ENCODE measurements around the gene LHPP.

LHPP gene

DNA sequence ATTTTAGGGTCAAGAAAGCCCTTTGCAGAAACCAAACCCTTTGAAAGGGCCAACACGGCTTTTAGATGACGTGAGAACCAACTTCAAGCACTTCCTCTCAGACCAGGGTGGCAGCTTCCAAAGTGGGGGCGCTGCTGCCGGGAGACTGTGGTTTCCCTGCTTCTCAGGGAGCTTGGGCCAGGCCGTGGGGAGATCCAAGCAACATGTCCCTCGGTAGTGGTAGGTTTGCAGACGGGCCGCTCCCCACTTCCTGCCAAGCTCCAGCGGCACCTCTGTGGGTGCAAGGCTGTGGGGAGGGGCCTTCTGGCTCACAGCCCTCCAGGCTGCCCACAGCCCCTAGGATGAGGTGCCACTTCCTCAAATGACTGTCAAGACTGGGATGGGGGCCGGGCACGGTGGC lies 150.1 kb downstream of the LHPP start:
- DNase-seq = no peak

DNA sequence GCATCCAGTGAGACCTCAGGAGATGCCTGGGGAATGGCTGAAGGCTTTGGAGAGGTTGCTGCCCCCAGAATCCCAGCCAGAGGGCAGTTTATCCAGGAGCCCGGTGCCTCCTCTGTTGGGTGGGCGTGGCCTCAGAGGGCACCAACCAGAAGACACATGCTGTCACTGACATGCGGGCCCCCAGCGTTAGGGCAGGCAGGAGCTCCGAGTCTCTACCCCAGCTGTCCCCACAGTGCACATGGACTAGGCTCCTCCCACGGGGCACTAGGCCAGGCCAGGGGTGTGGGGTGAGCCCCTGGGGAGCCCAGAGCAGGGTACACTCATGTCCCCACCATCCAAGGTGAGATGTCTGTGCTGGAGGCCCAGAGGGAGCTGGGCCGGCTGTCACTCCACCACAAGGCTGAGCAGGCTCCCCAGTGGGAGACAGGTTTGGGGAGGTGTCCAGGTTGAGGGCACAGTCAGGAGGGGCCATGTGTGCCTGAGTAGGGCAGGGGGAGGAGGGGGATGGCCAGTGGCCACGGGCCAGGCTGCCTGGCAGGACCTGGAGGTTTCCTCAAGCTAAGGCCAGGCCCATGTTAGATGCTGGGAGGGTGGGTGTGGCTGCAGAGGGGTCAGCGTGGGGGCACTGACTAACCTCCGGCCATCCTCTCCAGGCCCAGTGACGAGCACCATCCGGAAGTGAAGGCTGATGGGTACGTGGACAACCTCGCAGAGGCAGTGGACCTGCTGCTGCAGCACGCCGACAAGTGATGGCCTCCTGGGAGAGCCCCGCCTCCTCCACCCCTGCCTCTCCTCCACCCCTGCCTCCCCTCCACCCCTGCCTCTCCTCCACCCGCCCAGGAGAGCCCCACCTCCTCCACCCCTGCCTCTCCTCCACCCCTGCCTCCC lies 151.2 kb downstream of the LHPP start:
- DNase-seq = peak; percentile 53

DNA sequence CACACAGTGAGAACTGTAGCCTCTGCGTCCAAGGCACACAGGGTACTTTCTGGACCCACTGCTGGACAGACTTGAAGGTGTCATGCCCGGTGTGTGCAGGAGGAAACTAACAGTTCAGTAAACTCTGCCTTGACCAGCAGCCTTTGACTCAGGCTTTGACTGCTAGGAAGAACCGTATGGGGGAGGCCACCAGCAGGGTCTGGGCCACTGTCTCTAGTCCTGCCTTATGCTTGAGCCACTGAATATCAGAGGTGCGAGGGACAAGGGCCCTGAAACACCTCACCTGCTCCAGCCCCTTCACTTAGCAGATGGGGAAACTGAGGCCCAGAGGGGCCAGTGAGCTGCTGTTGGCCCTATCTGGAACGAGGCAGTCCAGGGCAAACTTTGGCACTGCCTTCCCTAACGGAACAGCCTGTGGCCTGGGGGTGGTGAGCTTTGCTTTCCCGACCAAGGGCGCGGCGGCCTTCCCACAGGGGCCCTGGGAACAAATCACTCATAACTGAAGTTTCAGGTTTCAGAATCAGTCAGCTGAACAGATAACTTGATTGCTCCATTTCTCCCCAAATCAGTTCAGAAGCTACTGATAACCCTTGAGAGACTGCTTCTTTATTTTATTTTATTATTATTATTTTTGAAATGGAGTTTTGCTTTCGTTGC lies 152.5 kb downstream of the LHPP start:
- no peak for DNase-seq

DNA sequence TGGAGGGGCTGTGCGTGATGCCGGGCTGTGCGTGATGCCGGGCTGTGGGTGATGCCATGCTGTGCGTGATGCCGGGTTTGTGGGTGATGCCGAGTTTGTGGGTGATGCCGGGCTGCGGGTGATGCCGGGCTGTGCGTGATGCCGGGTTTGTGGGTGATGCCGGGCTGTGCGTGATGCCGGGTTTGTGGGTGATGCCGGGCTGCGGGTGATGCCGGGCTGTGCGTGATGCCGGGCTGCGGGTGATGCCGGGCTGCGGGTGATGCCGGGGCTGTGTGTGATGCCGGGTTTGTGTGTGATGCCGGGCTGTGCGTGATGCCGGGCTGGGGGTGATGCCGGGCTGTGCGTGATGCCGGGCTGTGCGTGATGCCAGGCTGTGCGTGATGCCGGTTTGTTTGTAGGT lies 153.6 kb downstream of the LHPP start:
- no peak for DNase-seq

DNA sequence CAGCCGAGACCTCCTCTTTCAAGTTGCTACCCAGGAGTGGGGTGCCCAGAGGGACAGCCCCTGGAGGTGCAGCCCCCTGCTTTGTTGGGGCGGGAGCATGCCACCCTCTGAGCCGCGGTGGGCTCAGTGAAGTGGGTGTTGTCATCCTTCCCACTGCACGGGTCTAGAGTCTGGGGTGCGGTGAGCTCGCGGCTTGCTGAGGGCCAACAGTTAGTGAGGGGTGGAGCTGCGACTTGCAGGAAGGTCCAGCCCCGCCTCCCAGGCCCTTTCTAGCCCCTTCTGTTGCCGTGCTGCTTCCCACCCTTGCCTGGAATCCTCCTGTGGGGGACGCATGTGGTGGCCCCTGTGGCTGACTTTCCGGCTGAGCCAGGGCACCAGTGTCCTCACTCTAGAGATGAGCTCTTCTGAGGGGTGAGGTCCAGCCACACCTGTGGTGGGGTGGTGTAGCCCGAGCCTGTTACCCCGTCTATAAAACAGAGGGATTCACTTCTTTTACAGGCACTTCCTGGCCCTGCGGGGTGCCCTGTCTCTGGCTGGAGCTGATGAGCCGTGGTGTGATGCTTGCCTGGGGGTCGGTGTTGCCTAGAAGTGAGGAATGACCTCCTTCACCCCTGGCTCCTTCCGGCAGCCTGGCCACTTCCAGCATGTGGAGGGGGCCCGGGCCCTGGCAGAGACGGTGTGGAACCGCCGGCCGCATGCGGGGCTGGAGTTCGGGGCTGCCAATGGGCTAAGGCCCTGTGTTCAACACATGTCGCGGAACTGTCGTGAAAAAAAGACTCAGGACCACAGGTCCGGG lies 154.6 kb downstream of the LHPP start:
- no peak for DNase-seq

DNA sequence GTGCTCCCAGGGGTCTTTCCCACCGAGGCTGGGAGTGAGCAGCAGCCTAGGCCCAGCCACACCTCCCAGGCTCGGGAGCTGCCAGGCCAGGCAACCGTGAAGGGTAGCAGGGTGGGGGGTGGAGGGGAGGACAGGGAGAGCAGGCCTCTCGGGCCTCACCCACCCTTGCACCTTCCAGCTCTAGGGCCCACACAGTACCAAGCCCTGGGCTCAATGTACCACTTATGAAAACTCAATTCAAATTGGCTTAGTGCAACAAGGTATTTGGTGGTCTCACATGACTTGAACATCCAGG lies 155.2 kb downstream of the LHPP start:
- DNase-seq = no peak

DNA sequence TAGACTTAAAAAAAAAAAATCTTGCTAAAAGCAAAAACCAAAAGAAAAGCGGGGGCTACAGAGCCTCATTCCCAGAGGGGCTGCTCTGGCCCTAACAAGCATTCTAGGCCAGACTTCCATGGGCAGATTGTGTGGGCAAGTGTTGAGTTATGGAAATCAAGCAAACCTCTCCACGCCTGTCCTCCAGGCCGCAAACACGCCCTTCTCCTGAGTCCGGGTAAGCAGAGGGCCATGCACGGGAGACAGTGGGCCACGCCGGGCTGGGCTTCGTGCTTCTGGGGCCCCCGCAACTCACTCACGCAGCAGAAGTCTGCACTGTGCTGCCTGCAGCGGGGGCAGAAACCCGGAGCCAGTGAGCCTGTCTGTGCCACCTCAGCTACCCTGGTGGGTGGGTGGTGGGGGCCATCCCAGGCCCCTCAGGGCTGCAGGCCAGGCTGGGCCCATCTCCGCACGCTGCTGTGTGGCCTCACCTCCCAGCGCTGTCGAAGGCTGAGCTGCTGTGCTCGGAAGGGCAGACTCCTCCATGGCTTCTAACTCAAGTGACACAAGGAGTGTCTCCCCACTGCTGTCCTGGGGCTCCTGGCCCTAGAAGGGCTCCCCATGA lies 156.9 kb downstream of the LHPP start:
- DNase-seq = no peak

DNA sequence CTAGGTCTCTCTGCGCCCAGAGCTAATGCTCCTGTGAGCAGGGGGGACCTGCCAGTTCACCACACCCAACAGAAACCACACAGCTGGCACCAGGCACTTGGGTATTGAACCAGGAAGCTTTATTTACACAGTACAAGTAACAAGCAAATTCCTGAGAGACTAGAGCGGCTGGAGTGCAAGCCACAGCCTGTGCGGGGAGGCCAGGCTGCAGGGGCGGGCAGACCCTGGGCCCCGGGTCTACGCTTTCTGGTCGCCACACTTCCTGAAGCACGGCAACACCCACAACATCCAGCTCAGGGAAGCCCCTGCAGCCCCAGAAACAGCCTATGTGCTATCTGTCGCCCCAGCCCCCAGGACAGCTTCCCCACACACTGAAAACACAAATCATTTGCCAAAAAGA lies 157.6 kb downstream of the LHPP start:
- no peak for DNase-seq

DNA sequence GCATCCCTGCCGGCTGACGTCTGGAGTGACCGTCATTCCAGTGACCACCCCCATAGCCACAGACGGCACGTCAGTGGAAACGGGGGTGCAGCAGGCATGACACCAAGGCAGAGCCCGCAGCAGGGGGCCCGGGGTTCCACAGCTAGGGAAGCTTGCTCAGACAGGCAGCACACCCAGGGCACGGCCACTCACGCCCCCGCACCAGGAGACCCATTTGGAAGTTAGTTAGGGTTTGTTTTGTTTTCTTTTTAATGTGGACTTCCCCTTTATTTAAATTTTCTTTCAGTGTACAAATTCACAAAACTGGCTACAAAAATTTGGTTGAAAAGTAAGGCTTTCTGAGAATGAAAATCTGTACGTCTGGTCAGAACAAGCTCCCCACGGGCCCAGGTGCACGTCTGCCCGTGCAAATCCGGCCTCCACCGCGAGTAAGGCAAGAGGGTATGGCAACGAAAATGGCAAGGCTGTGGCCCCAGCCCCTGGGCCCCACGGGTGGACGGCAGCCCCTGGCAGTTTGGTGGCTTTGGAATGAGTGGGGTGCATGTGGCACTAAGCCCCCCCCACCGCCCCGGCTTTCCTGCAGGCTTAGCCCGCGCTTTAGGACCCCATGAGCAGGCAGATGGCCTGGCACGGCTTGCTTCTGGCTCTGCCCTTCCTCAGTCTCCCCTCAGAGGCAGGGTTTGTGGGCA lies 158.3 kb downstream of the LHPP start:
- no peak for DNase-seq

DNA sequence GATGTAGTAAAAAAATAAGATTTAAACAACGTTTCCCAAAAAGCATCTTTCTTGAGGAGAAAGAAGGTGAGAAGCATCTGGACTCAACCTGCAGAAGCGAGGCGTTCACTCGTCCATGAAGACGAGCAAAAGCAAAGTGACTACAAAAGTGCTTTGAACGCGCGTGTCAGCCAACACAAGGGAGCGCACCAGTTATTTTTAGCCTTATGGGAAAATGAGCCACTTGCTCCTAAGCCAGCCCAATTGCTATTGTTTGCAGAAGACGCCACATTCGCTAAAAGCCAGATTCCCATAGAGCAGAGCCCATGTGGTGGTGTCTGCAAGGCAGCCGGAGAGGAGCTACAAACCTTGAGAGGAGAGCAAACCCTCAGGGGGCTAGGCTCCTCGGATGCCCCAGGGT lies 160.0 kb downstream of the LHPP start:
- DNase-seq = no peak

DNA sequence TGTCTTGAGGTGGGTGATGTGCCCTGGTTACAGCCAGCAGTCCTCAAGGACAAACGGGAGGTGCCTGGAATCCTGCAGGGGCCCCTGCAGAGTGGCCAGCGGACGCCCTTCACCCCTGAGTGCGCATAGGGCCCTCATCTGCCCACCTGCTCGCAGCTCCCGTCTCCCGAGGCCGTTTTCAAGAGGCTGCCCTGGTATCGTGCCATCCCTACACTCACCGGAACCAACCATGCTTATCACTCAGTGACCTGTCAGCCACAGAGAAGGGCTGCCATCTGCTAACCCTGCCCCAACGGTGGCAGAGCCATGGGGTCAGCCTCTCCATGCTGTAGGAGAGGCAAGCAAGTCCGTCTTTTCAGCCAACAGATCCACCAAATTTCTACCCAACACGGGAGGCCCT lies 160.5 kb downstream of the LHPP start:
- no peak for DNase-seq

DNA sequence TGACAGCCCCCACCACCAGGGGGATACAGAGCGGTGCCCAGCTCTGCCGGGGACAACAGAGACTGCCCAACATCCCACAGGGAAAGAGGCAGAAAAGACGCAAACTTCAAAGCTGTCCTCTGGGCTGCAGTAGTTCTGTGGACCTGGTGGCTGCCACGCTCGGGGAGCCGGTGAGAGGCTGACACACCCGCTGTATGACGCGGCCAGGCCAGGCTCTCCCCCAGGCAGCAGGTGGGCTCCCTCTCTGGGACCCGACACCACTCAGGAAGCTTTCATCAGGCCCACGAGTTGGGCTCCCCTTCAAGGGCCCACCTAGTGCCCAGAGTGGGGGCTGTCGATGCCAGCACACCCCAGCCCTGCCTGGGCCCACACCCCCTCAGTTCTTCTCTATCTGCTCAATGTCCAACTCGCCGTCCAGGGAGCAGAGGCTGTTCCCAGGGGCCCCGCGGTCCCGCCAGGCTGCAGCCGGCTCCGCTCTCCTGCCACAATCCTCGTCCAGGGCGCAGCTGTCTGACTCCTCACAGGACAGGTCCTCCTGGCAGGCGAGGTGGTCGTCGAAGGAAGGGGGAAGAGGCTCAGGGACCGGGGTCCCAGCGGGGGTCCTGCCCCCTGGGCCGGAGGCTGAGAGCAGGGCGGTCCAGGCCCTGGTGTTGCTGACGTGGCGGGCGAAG lies 161.4 kb downstream of the LHPP start:
- no peak for DNase-seq

DNA sequence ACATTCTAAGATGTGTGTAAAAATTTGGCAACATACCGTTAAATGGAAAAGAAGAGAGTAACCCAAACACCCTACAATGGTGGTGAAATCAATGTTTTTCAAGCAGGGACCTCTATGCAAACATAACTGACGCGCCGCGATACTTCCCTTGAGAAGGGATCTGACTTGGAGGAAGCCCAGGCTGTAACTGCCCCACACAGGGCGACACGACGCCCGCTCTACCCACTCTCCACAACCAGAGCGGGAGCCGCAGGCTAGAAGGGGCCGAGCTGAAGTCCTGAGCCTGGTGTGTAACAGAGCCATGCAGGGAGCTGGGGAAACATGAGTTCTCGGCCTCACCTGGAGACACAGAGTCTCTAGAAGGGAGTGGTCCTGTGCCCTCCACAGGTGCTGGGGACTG lies 162.4 kb downstream of the LHPP start:
- DNase-seq = no peak

DNA sequence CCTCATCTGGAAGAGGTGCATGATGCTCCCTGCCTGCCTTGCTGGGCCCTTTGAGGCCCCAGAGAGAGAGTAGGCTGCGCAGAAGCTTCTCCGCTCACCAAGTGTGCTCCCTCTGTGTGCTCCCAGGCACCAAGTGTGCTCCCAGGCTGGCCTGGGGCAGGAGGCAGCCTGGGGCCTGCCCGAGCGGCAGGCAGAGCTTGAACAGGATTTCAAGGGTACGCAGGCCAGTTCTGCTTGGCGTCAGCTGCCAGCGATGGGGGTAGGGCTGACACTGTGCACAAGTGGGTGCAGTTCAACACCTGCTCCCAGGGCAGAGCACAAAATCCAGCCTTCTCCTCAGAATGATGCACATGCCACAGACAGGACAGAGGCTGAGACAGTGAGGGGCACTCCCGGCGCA lies 162.8 kb downstream of the LHPP start:
- DNase-seq = no peak

DNA sequence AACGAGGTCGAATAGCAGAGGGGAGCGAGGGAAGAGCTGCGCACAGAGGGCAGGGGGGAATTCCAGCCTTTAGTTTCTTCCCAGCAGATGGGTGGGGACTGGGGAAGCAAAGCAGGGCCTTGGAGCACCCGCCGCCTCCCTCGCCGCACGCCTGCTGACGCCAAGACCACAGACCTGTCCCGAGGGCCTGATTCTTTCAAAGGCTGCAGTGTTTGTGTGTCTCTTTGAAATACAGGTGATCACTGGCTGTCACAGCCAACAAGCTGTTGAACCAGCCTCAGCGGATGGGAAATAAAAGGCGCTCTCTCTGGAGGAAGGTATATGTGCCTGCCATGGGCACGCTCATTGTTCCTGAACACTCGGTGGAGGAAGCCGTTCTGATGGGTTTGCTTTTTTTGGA lies 163.3 kb downstream of the LHPP start:
- no peak for DNase-seq

DNA sequence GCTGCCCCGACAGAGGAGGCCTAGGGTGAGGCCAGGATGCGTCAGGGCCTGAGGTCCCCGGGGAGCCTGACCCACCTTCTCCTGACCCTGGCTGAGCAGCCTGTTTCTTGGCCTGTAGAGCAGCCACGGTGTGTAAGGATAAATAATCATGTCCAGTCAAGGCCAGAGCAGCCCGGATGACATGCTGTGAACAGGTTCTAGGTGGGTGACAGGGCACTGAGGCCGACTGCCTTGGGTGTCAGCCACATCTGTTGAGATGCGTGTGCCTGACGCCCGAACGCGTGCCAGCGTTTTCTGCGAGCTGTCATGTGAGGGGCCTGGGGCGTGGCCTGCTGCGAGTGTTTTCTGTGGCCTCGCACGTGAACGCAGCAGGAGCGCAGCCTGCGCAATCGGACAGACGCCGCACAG lies 164.2 kb downstream of the LHPP start:
- no peak for DNase-seq

DNA sequence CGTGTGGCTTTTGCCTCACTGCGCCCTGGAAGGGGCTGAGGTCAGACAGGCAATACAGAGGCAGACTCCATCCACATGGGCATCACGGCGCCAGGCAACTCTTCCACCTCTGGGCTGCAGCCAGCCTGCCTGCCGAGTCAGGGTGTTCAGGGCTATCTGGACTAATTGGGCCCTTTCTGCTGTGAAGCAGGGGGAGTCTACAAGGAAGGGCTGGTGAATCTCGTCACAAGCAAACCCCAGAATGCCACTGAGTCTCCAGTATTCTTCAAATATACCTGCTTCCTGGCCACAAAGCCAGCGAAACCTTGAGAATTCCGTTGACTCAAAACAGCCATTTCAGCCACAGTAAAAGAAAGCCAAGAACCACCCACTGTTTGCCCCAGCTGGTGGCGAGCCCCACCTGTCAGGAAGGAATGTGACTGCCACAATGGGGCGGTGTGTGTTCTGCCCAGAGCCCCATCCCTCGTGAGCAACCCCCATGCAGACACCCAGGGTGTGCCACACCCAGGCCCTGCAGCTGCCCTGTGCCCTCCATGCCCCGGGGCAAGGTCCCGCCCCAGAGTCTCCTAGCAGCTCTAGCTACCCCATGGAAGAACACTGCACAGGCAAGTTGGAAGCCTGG lies 165.2 kb downstream of the LHPP start:
- no peak for DNase-seq

DNA sequence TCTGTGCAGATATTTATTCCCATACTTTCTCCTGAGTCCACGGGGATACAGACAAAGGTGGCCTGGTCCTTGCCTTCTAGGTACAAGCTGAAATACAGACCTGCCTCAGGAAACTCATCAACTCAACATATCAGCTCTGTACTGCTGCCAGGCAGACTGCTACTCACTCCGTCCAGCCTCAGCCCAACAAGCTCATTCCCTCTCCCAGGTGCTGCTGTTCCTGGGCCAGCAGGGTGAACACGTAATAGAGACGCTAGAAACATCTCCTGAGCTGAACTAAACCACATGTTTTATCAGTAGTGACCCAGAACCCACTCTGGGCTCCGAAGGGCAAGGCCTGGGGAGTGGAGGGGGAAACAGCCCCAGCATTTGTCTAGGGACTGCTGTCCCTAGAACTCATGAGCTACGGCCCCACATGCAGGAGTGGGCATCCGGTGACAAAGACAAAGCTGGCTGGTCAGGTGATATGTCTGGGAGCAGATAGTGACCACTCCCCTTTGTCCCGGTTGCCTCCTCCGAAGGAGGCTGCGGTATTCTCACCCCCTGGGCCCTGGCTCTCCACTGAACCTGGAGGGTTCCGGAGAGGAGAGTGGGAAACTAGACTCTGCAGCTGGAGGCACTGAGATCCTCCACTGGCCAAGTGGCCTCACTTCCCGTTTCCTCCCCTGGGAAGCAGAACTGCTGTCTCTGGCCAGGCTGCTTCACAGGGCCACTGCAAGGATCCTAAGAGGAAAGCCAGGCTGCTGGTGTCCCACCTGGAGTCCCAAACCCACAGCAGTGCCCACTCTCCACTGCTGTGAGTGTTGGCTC lies 166.4 kb downstream of the LHPP start:
- no peak for DNase-seq

DNA sequence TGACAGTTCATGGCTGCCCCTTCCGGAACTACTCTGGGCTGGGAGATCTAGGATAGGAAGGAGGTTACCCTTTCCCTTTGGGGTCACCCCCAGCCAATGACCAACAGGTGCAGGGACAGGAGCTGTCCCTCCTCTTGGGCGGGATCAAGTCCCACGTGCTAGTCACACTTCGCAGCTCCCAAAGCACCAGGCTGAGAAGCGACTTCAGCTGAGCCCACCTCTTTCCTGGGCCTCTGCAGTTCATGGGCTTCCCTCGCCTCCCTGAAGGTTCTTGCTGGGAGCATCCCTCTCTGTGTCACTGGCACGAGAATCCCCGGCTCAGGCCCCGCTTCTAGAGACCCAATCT lies 167.0 kb downstream of the LHPP start:
- no peak for DNase-seq

DNA sequence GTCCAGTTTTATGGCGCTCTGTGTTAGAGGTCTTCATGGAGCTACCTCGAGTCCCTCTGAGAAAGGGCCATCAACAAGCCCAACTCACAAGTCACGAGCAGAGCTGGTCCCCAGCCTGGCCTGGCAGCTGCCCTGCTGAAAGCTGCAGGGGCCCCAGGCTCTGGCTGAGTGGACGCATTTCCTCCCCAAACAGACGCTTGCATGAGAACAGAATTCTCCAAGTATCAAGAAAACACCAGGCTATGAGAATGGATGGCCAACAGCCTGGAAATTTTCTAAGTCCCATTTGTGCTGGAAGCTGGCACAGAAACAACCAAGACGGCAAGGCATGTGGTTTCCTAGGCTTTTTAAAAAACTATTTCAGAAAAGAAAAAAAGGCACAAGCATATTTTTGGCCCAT lies 167.8 kb downstream of the LHPP start:
- no peak for DNase-seq

DNA sequence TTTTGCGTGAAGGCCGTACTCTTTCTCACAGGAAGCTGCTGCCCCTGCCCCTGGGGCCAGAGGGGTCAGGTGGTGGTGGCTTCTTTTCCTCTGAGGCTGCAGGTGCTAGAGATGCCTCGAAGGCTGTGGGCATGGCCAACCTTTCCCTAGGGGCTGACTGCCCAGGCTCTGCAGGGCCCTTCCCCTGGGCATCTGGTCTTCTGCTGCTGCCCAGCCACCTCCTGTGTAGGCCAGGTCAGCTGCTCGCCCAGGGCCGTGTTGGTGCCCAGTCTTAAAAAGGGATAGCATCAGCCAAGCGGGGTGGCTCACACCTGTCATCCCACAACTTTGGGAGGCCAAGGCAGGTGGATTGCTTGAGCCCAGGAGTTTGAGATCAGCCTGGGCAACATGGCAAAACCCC lies 168.2 kb downstream of the LHPP start:
- no peak for DNase-seq

Data from eye (tissue), 1 donor.